ENCODE results near the gene SRSF8. TPM values are rescaled to one million over a fixed set of nuclear protein-coding genes. Genes with fewer than 3 reads are reported as not detected.

SRSF8 gene
- total RNA-seq, 1 donor from 2014 or later, result 19.0 TPM

GRCh38 chr11:95095858-95096587 is 29.3 kb downstream of the SRSF8 start:
- H3K4me1 ChIP-seq, result peaks cover 50% of the 10 kb centered on the region
- H3K4me3 ChIP-seq, result no peak overlapping the region
- no peaks in the 10 kb centered on the region for H3K36me3 ChIP-seq
- TF ChIP-seq CTCF (IDR thresholded peaks at IDR 0.05; ENCODE audit: borderline replicate concordance), result no peak
- H3K27ac ChIP-seq (replicated peaks), result peak overlapping the region; percentile 18
- intact Hi-C loops (cut with micrococcal nuclease), result loop anchor here (10.0 kb wide), 1 partner anchor 49 kb away; no protein-coding TSS in a partner anchor
- DNase-seq, result no peak
- H3K9me3 ChIP-seq (replicated peaks), result no peaks in the 10 kb centered on the region
- H3K27me3 ChIP-seq (ENCODE audit: low read depth), result no peaks in the 10 kb centered on the region

GRCh38 chr11:95097209-95097608 is 30.5 kb downstream of the SRSF8 start:
- Histone ChIP-seq H3K4me1 (peaks cover 38% of the 10 kb centered on the region), H3K4me3 (no peak overlapping the region), H3K27me3 (ENCODE audit: low read depth) (no peaks in the 10 kb centered on the region), H3K36me3 (no peaks in the 10 kb centered on the region), H3K9me3 (replicated peaks) (no peaks in the 10 kb centered on the region), H3K27ac (replicated peaks) (no peak overlapping the region)
- TF ChIP-seq CTCF (IDR thresholded peaks at IDR 0.05; ENCODE audit: borderline replicate concordance), result no peak
- DNase-seq, result no peak
- intact Hi-C loops (cut with micrococcal nuclease), result loop anchor here (10.0 kb wide), 1 partner anchor 48 kb away; no protein-coding TSS in a partner anchor

GRCh38 chr11:95098826-95099225 is 32.1 kb downstream of the SRSF8 start:
- intact Hi-C loops (cut with micrococcal nuclease), result loop anchor here (10.0 kb wide), 1 partner anchor 46 kb away; no protein-coding TSS in a partner anchor
- no peaks in the 10 kb centered on the region for H3K9me3 ChIP-seq (replicated peaks)
- peaks cover 22% of the 10 kb centered on the region for H3K4me1 ChIP-seq
- H3K36me3 ChIP-seq, result no peaks in the 10 kb centered on the region
- H3K27ac ChIP-seq (replicated peaks), result no peak overlapping the region
- no peak for DNase-seq
- H3K4me3 ChIP-seq, result no peak overlapping the region
- no peak for TF ChIP-seq CTCF (IDR thresholded peaks at IDR 0.05; ENCODE audit: borderline replicate concordance)
- no peaks in the 10 kb centered on the region for H3K27me3 ChIP-seq (ENCODE audit: low read depth)

- intact Hi-C loops (cut with micrococcal nuclease), result no loop called here
- Histone ChIP-seq H3K9me3 (replicated peaks) (no peaks in the 10 kb centered on the region), H3K36me3 (no peaks in the 10 kb centered on the region), H3K4me1 (peaks cover 22% of the 10 kb centered on the region), H3K27ac (replicated peaks) (no peak overlapping the region), H3K4me3 (no peak overlapping the region), H3K27me3 (ENCODE audit: low read depth) (no peaks in the 10 kb centered on the region)
- no peak for DNase-seq
- no peak for TF ChIP-seq CTCF (IDR thresholded peaks at IDR 0.05; ENCODE audit: borderline replicate concordance)
Observed at GRCh38 chr11:95100191-95100648, 33.5 kb downstream of the SRSF8 start.

GRCh38 chr11:95100856-95101507 is 34.3 kb downstream of the SRSF8 start:
- H3K27ac ChIP-seq (replicated peaks), result no peak overlapping the region
- H3K27me3 ChIP-seq (ENCODE audit: low read depth), result no peaks in the 10 kb centered on the region
- no peak for TF ChIP-seq CTCF (IDR thresholded peaks at IDR 0.05; ENCODE audit: borderline replicate concordance)
- H3K36me3 ChIP-seq, result no peaks in the 10 kb centered on the region
- no peak for DNase-seq
- no peaks in the 10 kb centered on the region for H3K9me3 ChIP-seq (replicated peaks)
- H3K4me1 ChIP-seq, result peaks cover 18% of the 10 kb centered on the region
- no peak overlapping the region for H3K4me3 ChIP-seq
- intact Hi-C loops (cut with micrococcal nuclease), result no loop called here

Measured in left ventricle myocardium inferior (tissue), 1 donor.